ENCODE measurements around the gene NEURL1. TPM values are rescaled to one million over a fixed set of nuclear protein-coding genes. Genes with fewer than 3 reads are reported as not detected.

Gene NEURL1
- total and polyA plus RNA-seq, 2 experiments from 2014 or later, result 2.3 to 4.6 TPM

DNA sequence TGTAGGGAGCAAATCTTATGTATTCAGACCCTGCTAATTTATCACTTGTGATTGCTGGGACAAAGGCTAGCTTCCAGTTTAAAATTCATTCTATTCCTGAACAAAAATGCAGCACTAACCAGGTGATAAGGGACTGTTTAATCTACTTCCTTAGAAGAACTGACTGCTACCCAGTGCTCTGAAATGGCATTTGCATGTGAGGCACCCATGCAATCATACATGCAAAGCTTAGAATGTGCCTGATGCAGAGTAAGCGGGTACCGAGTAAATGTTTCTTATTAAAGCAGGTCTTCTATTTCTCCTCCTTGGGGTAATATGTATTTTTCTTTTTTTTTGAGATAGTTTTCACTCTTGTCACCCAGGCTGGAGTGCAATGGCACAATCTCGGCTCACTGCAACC, 54.5 kb downstream of the NEURL1 start:
- Histone ChIP-seq H3K79me2 (no peaks in the 10 kb centered on the region), H2AFZ (no peak overlapping the region), H3K27me3 (no peaks in the 10 kb centered on the region), H3K4me2 (peak overlapping the region; percentile 12), H3K9me3 (ENCODE audit: low read depth) (no peaks in the 10 kb centered on the region), H3K27ac (no peak overlapping the region), H3K9me2 (replicated peaks; ENCODE audit: insufficient read depth) (no peaks in the 10 kb centered on the region), H3K36me3 (replicated peaks; ENCODE audit: insufficient read depth, low read depth) (no peaks in the 10 kb centered on the region), H3K4me3 (no peak overlapping the region), H4K20me1 (ENCODE audit: insufficient read depth, poor library complexity, severe bottlenecking) (no peaks in the 10 kb centered on the region), H3K4me1 (ENCODE audit: insufficient read depth) (peaks cover 20% of the 10 kb centered on the region)
- TF ChIP-seq, protein P1, sequence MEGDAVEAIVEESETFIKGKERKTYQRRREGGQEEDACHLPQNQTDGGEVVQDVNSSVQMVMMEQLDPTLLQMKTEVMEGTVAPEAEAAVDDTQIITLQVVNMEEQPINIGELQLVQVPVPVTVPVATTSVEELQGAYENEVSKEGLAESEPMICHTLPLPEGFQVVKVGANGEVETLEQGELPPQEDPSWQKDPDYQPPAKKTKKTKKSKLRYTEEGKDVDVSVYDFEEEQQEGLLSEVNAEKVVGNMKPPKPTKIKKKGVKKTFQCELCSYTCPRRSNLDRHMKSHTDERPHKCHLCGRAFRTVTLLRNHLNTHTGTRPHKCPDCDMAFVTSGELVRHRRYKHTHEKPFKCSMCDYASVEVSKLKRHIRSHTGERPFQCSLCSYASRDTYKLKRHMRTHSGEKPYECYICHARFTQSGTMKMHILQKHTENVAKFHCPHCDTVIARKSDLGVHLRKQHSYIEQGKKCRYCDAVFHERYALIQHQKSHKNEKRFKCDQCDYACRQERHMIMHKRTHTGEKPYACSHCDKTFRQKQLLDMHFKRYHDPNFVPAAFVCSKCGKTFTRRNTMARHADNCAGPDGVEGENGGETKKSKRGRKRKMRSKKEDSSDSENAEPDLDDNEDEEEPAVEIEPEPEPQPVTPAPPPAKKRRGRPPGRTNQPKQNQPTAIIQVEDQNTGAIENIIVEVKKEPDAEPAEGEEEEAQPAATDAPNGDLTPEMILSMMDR (IDR thresholded peaks at IDR 0.05; ENCODE audit: poor library complexity), result no peak
- TF ChIP-seq EZH2phosphoT487 (IDR thresholded peaks at IDR 0.05; ENCODE audit: low read depth, severe bottlenecking, unreplicated experiment), result no peak
- 97% methylated on average over 3 of the region's 3 CpGs for WGBS (ENCODE audit: low lambda C conversion rate, missing lambda C conversion rate)
- no peak for DNase-seq (ENCODE audit: low spot score)

DNA sequence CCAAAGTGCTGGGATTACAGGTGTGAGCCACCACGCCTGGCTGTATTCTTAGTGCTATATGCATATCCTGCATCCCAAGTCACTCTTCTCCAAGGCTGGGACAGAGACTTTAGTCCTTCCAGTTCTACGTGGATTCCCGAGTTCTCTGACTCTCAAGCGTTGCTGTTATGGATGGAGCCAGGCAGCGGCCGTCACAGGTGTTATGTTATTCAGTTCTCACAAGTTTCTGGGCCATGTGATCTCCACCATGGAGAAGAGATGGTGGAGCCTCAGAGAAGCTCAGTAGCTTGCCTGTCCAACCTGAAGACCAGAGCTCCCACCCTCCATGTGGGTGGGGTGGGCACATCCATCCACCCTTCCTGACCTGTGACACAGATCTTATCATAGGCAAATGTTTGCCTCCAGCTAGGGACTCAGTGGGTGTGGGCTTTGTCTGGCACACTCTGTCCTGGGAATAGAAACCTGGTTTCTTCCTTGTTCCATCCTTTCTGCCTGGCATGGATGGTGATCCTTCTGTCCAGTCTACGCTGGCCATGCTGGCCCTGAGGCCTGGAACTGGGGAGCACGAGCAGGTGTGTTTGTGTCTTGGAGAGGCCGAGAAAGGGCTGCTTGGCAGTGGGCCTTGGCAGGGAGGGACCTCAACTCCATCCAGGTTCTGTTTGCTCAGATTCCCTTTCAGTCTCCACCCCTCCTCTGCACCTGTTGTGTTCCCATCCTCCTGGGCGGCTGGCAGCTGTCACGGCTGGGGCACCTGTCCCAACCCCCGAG, 55.3 kb downstream of the NEURL1 start:
- peak; percentile 7 for DNase-seq (ENCODE audit: low spot score)
- Histone ChIP-seq H3K4me2 (no peak overlapping the region), H4K20me1 (ENCODE audit: insufficient read depth, poor library complexity, severe bottlenecking) (no peaks in the 10 kb centered on the region), H3K9me3 (ENCODE audit: low read depth) (no peaks in the 10 kb centered on the region), H2AFZ (no peak overlapping the region), H3K79me2 (no peaks in the 10 kb centered on the region), H3K27ac (no peak overlapping the region), H3K27me3 (no peaks in the 10 kb centered on the region), H3K9me2 (replicated peaks; ENCODE audit: insufficient read depth) (no peaks in the 10 kb centered on the region), H3K4me3 (no peak overlapping the region), H3K4me1 (ENCODE audit: insufficient read depth) (peaks cover 15% of the 10 kb centered on the region), H3K36me3 (replicated peaks; ENCODE audit: insufficient read depth, low read depth) (no peaks in the 10 kb centered on the region)
- 83% methylated on average over 11 of the region's 12 CpGs for WGBS (ENCODE audit: low lambda C conversion rate, missing lambda C conversion rate)
- TF ChIP-seq EZH2phosphoT487 (IDR thresholded peaks at IDR 0.05; ENCODE audit: low read depth, severe bottlenecking, unreplicated experiment) (no peak), EZH2 (IDR thresholded peaks at IDR 0.05; ENCODE audit: borderline replicate concordance) (no peak)
- TF ChIP-seq, protein P1 (IDR thresholded peaks at IDR 0.05; ENCODE audit: poor library complexity), result no peak

DNA sequence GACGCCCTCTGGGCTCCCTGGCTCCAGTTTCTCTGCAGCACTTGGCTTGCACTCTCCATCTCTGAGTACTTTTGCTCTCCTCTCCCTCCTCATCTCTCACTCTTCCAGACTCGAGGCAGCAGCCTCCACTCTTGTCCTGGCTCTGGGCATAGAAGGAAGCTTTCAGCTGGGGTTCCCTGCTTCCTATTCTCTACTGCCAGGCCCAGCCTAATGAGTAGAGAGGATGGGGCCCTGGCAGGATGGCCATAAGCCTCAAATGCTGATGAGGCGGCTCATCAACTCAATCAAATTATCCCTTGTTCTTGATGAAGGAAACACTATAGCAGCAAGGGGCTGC, 55.8 kb downstream of the NEURL1 start:
- no peaks in the 10 kb centered on the region for H3K9me2 ChIP-seq (replicated peaks; ENCODE audit: insufficient read depth)
- no peaks in the 10 kb centered on the region for H3K27me3 ChIP-seq
- H3K9me3 ChIP-seq (ENCODE audit: low read depth), result no peaks in the 10 kb centered on the region
- H3K79me2 ChIP-seq, result no peaks in the 10 kb centered on the region
- no peak for TF ChIP-seq EZH2phosphoT487 (IDR thresholded peaks at IDR 0.05; ENCODE audit: low read depth, severe bottlenecking, unreplicated experiment)
- TF ChIP-seq EZH2 (IDR thresholded peaks at IDR 0.05; ENCODE audit: borderline replicate concordance), result no peak
- TF ChIP-seq, protein P1 (IDR thresholded peaks at IDR 0.05; ENCODE audit: poor library complexity), result no peak
- H2AFZ ChIP-seq, result no peak overlapping the region
- 83% methylated on average over 3 of the region's 3 CpGs for WGBS (ENCODE audit: low lambda C conversion rate, missing lambda C conversion rate)
- no peaks in the 10 kb centered on the region for H3K36me3 ChIP-seq (replicated peaks; ENCODE audit: insufficient read depth, low read depth)
- peaks cover 15% of the 10 kb centered on the region for H3K4me1 ChIP-seq (ENCODE audit: insufficient read depth)
- no peak overlapping the region for H3K4me2 ChIP-seq
- DNase-seq (ENCODE audit: low spot score), result no peak
- H3K27ac ChIP-seq, result no peak overlapping the region
- no peak overlapping the region for H3K4me3 ChIP-seq
- H4K20me1 ChIP-seq (ENCODE audit: insufficient read depth, poor library complexity, severe bottlenecking), result no peaks in the 10 kb centered on the region

All from hepatocyte (in vitro differentiated cells).